Tibial nerve (tissue), 4 donors: ENCODE results near the gene CARM1.

Experiments
- EP300 ChIP-seq, 2 donors: sonication (generic); formaldehyde crosslinking; IDR thresholded peaks; one replicate each; pipeline ENCODE4 v1.6.1; 2017; ENCODE audit warnings: antibody characterized with exemption in 2 of 2, mild to moderate bottlenecking in 1 of 2
- POLR2A ChIP-seq, 2 donors: fragments of 450-650 bp; IDR thresholded peaks; one replicate each; pipeline ENCODE4 v1.6.1; 2017; ENCODE audit warnings: antibody characterized with exemption in 2 of 2, mild to moderate bottlenecking in 2 of 2, moderate library complexity in 2 of 2
- TF ChIP-seq, protein P1 (sequence below), 5 experiments: fragments of 200-600 bp in 3 of 5; fragments of 450-650 bp in 2 of 5; sonication (generic) in 3 of 5; IDR thresholded peaks; one replicate each; pipeline ENCODE4 v1.5.1; 2016 to 2019; ENCODE audit warnings: antibody characterized with exemption in 5 of 5, mild to moderate bottlenecking in 3 of 5, moderate library complexity in 2 of 5

DNA sequence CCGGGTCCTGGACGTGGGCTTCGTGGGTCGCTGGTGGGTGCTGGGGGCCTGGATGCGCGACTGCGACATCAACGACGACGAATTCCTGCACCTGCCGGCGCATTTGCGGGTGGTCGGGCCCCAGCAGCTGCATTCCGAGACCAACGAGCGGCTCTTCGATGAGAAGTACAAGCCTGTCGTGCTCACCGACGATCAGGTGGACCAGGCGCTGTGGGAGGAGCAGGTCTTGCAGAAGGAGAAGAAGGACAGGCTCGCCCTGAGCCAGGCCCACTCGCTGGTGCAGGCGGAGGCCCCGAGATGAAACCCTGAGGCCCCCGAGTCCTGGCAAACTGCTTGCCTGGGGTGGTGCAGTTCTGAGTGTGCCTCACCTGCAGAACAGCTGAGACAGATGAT, 58.0 kb downstream of the CARM1 start:
- TF ChIP-seq, protein P1, sequence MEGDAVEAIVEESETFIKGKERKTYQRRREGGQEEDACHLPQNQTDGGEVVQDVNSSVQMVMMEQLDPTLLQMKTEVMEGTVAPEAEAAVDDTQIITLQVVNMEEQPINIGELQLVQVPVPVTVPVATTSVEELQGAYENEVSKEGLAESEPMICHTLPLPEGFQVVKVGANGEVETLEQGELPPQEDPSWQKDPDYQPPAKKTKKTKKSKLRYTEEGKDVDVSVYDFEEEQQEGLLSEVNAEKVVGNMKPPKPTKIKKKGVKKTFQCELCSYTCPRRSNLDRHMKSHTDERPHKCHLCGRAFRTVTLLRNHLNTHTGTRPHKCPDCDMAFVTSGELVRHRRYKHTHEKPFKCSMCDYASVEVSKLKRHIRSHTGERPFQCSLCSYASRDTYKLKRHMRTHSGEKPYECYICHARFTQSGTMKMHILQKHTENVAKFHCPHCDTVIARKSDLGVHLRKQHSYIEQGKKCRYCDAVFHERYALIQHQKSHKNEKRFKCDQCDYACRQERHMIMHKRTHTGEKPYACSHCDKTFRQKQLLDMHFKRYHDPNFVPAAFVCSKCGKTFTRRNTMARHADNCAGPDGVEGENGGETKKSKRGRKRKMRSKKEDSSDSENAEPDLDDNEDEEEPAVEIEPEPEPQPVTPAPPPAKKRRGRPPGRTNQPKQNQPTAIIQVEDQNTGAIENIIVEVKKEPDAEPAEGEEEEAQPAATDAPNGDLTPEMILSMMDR (IDR thresholded peaks at IDR 0.05) = no peak
- TF ChIP-seq POLR2A (IDR thresholded peaks at IDR 0.05) = no peak
- TF ChIP-seq EP300 (IDR thresholded peaks at IDR 0.05) = no peak
